Nephron (organoid): ENCODE data around the gene ST3GAL5.
"Not testable (repeated sequence)": the region's sequence is repeated elsewhere in the genome, so short reads cannot be mapped to it uniquely, and the experiment has no call there.

Source experiments
- H3K27ac Mint-ChIP-seq, 3 experiments: 2 replicates each; pipeline ENCODE4 v1.8.0; 2020; ENCODE audit warnings: mixed read lengths in 3 of 3, mild to moderate bottlenecking in 2 of 3, moderate library complexity in 1 of 3
- H3K27me3 Mint-ChIP-seq: 2 replicates; pipeline ENCODE4 v1.8.0; 2021; ENCODE audit warnings: low read depth, mild to moderate bottlenecking, moderate library complexity, mixed read lengths
- H3K36me3 Mint-ChIP-seq: 2 replicates; pipeline ENCODE4 v1.8.0; 2020; ENCODE audit warnings: low read depth, mixed read lengths
- H3K4me1 Mint-ChIP-seq: 2 replicates; pipeline ENCODE4 v1.8.0; 2020; ENCODE audit warnings: mixed read lengths
- H3K4me3 Mint-ChIP-seq, 3 experiments: 2 replicates each; pipeline ENCODE4 v1.8.0; 2020; ENCODE audit warnings: mild to moderate bottlenecking in 3 of 3, mixed read lengths in 3 of 3, moderate library complexity in 2 of 3
- H3K9me3 Mint-ChIP-seq: 2 replicates; pipeline ENCODE4 v1.8.0; 2020; ENCODE audit warnings: mixed read lengths
- CTCF ChIP-seq, 3 experiments: fragments of 200-600 bp; sonication (generic); IDR thresholded peaks; one replicate each; pipeline ENCODE4 v1.5.0; 2021; ENCODE audit warnings: antibody characterized with exemption in 3 of 3; ENCODE audit not compliant: unreplicated experiment in 3 of 3

The ST3GAL5 gene

DNA sequence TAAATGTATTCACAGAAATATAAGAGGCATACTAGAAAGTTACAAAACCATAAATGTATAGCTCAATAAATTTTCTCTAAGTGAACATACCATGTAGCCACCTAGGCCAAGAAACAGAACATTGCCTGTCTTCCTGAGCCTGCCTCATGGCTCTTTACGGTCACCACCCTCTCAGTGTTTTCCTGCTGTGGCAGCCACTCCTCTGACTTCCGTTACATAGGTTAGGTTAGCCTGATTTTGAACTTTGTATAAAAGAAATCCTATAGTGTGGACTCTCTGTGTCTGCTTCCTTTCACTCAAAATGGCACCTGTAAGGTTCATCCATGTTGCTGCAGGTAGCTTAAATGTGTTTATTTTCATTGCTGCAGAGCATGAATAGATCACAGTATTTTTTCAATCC, 11.6 kb upstream of the ST3GAL5 start:
- Mint-ChIP-seq H3K4me3 (no peak overlapping the region), H3K27me3 (no peaks in the 10 kb centered on the region), H3K27ac (no peak overlapping the region), H3K4me1 (peaks cover 12% of the 10 kb centered on the region), H3K36me3 (no peaks in the 10 kb centered on the region), H3K9me3 (peaks cover 5% of the 10 kb centered on the region)
- TF ChIP-seq CTCF (IDR thresholded peaks at IDR 0.05; ENCODE audit: unreplicated experiment in 3 of 3): no peak

GRCh38 chr2:85899849-85900248, 11.1 kb upstream of the ST3GAL5 start:
- TF ChIP-seq CTCF (IDR thresholded peaks at IDR 0.05; ENCODE audit: unreplicated experiment in 3 of 3): no peak
- no peak overlapping the region for H3K27ac Mint-ChIP-seq
- H3K27me3 Mint-ChIP-seq: no peaks in the 10 kb centered on the region
- H3K4me3 Mint-ChIP-seq: no peak overlapping the region
- no peaks in the 10 kb centered on the region for H3K36me3 Mint-ChIP-seq
- H3K9me3 Mint-ChIP-seq: peaks cover 10% of the 10 kb centered on the region
- peaks cover 10% of the 10 kb centered on the region for H3K4me1 Mint-ChIP-seq

GRCh38 chr2:85899284-85899683, 10.5 kb upstream of the ST3GAL5 start:
- Mint-ChIP-seq H3K9me3 (peaks cover 10% of the 10 kb centered on the region), H3K27me3 (no peaks in the 10 kb centered on the region), H3K4me3 (no peak overlapping the region), H3K36me3 (no peaks in the 10 kb centered on the region), H3K4me1 (peaks cover 6% of the 10 kb centered on the region), H3K27ac (no peak overlapping the region)
- TF ChIP-seq CTCF (IDR thresholded peaks at IDR 0.05; ENCODE audit: unreplicated experiment in 3 of 3): no peak

DNA sequence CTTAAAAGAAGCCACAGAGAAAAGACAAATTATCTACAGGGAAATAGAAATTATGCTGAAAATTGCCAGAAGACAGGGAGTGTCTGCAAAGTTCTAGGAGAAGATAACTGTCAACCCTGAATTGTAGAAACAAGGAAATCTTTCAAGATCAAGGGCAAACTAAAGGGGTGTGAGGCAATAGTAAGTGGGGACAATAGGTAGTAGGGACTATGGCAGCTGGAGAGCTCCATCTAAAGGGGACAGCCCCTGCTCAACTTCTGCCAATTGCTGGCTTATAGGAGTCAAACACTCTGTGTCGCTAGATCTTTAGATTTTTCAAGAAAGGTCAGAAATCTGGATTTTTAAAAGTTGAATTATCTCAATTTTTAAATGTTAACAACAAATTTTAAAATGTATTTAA, 10.1 kb upstream of the ST3GAL5 start:
- Mint-ChIP-seq H3K4me1 (peaks cover 10% of the 10 kb centered on the region), H3K9me3 (peaks cover 13% of the 10 kb centered on the region), H3K27me3 (no peaks in the 10 kb centered on the region), H3K27ac (no peak overlapping the region), H3K4me3 (no peak overlapping the region), H3K36me3 (no peaks in the 10 kb centered on the region)
- TF ChIP-seq CTCF (IDR thresholded peaks at IDR 0.05; ENCODE audit: unreplicated experiment in 3 of 3): no peak

DNA sequence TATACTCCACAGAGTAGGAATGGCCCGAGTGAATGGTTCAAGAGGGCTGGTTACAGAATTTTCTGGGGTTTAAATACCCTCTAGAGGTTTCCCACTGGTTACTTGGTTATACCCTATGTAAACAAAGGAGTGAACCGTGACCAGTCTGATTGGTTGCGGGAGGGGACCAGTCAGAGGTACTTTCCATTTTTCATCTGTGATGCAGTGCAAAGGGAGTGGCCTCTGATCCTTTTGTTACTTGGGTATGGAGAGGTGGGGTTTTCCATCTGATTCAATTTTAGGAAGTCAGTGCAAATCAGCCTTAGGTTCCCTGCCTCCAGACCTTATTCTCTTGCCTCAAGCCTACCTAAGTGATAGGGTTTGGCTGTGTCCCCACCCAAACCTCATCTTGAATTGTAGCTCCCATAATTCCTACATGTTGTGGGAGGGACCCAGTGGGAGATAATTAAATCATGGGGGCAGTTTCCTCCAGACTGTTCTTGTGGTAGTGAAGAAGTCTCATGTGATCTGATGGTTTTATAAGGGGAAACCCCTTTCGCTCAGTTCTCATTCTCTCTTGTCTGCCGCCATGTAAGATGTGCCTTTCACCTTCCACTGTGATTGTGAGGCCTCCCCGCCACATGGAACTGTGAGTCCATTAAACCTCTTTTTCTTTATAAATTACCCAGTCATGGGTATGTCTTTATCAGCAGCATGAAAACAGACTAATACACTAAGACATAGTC, 5.9 kb upstream of the ST3GAL5 start:
- H3K36me3 Mint-ChIP-seq, H3K27me3 Mint-ChIP-seq, H3K27ac Mint-ChIP-seq: not testable (repeated sequence)
- Mint-ChIP-seq H3K4me3 (peak overlapping the region in 1 of 3 experiments; percentile 26), H3K9me3 (peaks cover 15% of the 10 kb centered on the region), H3K4me1 (peaks cover 34% of the 10 kb centered on the region)

DNA sequence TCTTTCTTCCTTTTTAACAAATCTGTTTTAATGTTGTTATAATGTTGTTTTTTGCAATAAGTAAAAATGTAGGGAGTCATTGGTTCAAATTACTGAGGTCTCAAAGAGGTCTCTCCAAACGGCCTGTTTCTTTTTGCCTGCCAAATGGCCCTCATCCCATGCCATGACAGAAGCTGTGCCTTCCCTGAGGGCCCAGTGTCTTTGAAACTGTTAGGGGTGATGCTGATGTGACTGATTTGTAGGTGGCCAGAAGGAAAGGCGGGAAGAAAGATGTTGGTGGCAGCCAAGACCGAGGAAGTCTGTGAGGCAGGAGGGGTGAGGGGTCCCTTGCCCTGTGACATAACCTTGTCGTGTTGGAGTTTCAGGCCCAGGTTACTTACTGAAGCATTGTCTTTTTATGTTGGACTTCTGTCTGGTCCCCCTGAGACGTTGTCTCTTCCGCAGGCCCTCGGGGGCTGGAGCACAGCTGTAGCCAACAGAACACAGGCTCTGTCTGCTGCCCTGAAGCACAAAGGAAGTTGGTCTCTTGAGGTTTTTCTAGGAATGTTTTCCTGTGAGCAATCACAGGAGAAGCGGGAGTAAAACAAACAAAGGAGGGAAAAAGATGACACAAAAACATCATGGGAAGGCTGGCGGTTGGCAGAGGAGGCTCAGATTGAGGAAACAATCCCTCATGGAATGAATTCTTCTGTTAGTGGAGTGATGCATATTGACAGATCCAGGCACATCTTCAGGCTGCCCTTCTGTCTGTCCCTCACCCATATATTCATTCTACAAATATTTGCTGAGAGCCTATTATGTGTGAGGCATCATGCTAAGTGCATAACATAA, 4.9 kb upstream of the ST3GAL5 start:
- Mint-ChIP-seq H3K36me3 (no peaks in the 10 kb centered on the region), H3K4me3 (peak overlapping the region in 1 of 3 experiments; percentile 16)
- TF ChIP-seq CTCF (IDR thresholded peaks at IDR 0.05; ENCODE audit: unreplicated experiment in 3 of 3): no peak

More for the DNA sequence above, 4.9 kb upstream of the ST3GAL5 start:
- Mint-ChIP-seq H3K27ac (peak overlapping the region; percentile 64 to 78 (median 76)), H3K9me3 (peaks cover 15% of the 10 kb centered on the region), H3K4me1 (peaks cover 41% of the 10 kb centered on the region), H3K27me3 (no peaks in the 10 kb centered on the region)
